Colonic mucosa (tissue), 4 donors: ENCODE measurements around the gene MYH8. TPM values are rescaled to one million over a fixed set of nuclear protein-coding genes. Genes with fewer than 3 reads are reported as not detected.
A peak's percentile ranks its signal among the peaks of the same experiment; 100 is the strongest.

ENCODE experiments used
- DNase-seq: peaks from one replicate; pipeline ENCODE4 v3.0.0-alpha.2; 2020
- H3K27ac ChIP-seq: fragments of 200-600 bp; one replicate; pipeline ENCODE4 v1.8.0; 2021
- H3K27me3 ChIP-seq: fragments of 200-600 bp; one replicate; pipeline ENCODE4 v1.8.0; 2021
- H3K36me3 ChIP-seq: fragments of 200-600 bp; one replicate; pipeline ENCODE4 v1.8.0; 2021
- H3K4me1 ChIP-seq: fragments of 200-600 bp; one replicate; pipeline ENCODE4 v1.8.0; 2021; ENCODE audit warnings: mild to moderate bottlenecking
- H3K4me3 ChIP-seq: fragments of 200-600 bp; one replicate; pipeline ENCODE4 v1.8.0; 2021
- H3K9ac ChIP-seq, 2 donors: one replicate each; pipeline ENCODE4 v1.7.0; 2013; ENCODE audit warnings: control low read depth in 2 of 2, low read depth in 2 of 2, low read length in 2 of 2
- H3K9me3 ChIP-seq: fragments of 200-600 bp; one replicate; pipeline ENCODE4 v1.8.0; 2021
- intact Hi-C: fragments of 100-400 bp; cut with DNase I; formaldehyde crosslinking; loops from one replicate; pipeline ENCODE4 v1.14.1; 2022
- total RNA-seq, 2 donors: library from RNA; stranded (reverse); fragmentation: NEBNext Ultra II Directional in 1 of 2; extraction: Animal tissue kit (Norgen Biotek cat#: 25700) in 1 of 2; gene quantifications; one replicate each; pipeline ENCODE4 v1.2.1, GENCODE V29; 2021
- TF ChIP-seq, protein P1 (sequence below): fragments of 200-600 bp; IDR thresholded peaks from one replicate; pipeline ENCODE4 v1.8.0; 2022; ENCODE audit warnings: antibody characterized with exemption, mild to moderate bottlenecking
- donor health status: healthy.
- donor health status: DM: no; HTN: no; CAD: no.
- donor health status: DM: no; HTN: no; CAD: no.

Gene MYH8
- total RNA-seq, 2 donors from 2014 or later: not detected

DNA sequence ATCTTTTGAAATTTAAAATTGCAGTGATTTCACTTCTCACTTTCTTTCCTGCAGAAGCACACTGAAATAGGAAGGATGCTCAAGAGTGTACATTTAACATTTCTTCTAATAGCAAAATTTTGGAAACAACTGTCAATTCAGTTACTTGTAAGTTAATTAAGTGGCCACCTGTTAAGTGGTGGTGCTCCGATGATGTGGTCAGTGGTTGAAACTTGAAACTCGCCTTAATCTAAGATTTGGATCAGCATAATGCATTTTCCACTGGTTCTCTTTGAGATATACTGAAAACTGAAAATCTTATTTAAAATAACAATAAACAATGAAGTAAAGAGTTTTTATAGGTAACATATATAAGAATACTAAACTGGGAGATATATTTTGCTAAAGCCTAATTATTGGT lies 7.0 kb upstream of the MYH8 start:
- H3K36me3 ChIP-seq: no peaks in the 10 kb centered on the region
- no peaks in the 10 kb centered on the region for H3K4me1 ChIP-seq
- no peak overlapping the region for H3K4me3 ChIP-seq
- no peak overlapping the region for H3K9ac ChIP-seq
- H3K27ac ChIP-seq: no peak overlapping the region
- DNase-seq: no peak
- TF ChIP-seq, protein P1, sequence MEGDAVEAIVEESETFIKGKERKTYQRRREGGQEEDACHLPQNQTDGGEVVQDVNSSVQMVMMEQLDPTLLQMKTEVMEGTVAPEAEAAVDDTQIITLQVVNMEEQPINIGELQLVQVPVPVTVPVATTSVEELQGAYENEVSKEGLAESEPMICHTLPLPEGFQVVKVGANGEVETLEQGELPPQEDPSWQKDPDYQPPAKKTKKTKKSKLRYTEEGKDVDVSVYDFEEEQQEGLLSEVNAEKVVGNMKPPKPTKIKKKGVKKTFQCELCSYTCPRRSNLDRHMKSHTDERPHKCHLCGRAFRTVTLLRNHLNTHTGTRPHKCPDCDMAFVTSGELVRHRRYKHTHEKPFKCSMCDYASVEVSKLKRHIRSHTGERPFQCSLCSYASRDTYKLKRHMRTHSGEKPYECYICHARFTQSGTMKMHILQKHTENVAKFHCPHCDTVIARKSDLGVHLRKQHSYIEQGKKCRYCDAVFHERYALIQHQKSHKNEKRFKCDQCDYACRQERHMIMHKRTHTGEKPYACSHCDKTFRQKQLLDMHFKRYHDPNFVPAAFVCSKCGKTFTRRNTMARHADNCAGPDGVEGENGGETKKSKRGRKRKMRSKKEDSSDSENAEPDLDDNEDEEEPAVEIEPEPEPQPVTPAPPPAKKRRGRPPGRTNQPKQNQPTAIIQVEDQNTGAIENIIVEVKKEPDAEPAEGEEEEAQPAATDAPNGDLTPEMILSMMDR: no peak
- no peaks in the 10 kb centered on the region for H3K27me3 ChIP-seq
- H3K9me3 ChIP-seq: no peaks in the 10 kb centered on the region
- intact Hi-C loops: no loop called here

DNA sequence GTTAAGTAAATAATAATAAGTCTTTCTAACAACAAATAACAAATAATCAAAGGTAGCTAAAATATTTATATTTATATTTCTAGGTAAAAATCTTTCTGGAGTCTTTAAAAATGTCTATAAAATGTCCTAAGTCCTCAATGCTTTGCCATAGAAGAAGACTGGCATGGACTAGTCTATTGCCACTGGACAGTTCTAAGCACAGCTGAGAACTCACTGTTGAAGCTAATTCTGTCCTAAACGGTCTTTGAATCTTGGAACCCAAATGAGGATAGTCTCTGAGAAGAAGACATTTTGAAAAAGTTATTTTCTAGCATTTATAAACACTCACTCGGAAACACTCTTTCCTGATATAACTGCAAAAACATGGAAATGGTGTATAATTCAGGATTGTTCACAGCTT lies 539 bp downstream of the MYH8 start:
- Histone ChIP-seq H3K9me3 (no peaks in the 10 kb centered on the region), H3K27ac (no peak overlapping the region), H3K27me3 (no peaks in the 10 kb centered on the region), H3K9ac (no peak overlapping the region), H3K36me3 (no peaks in the 10 kb centered on the region), H3K4me1 (no peaks in the 10 kb centered on the region), H3K4me3 (no peak overlapping the region)
- intact Hi-C loops: no loop called here
- DNase-seq: no peak
- TF ChIP-seq, protein P1: no peak

DNA sequence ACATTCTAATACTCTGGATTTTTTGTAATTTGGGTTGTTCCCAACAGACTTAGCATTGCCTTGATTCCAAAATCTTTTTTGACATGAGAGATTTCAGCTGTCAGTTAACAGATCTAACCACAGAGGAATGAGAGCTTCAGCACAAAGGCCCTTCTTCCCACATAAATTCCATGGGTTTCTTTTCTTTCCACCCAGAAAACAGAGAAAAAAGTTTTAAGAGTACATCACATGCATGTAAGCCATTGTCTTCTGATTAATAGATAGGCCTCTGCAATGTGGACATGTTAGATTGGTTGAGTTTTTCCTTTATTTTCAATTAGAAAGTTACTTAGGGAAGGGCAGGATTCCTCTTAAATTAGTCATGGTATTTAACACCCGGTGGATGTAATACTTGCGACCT lies 939 bp downstream of the MYH8 start:
- no peak overlapping the region for H3K9ac ChIP-seq
- no peaks in the 10 kb centered on the region for H3K36me3 ChIP-seq
- no peaks in the 10 kb centered on the region for H3K27me3 ChIP-seq
- H3K9me3 ChIP-seq: no peaks in the 10 kb centered on the region
- H3K4me1 ChIP-seq: no peaks in the 10 kb centered on the region
- intact Hi-C loops: no loop called here
- DNase-seq: no peak
- TF ChIP-seq, protein P1: no peak
- no peak overlapping the region for H3K27ac ChIP-seq
- H3K4me3 ChIP-seq: no peak overlapping the region

DNA sequence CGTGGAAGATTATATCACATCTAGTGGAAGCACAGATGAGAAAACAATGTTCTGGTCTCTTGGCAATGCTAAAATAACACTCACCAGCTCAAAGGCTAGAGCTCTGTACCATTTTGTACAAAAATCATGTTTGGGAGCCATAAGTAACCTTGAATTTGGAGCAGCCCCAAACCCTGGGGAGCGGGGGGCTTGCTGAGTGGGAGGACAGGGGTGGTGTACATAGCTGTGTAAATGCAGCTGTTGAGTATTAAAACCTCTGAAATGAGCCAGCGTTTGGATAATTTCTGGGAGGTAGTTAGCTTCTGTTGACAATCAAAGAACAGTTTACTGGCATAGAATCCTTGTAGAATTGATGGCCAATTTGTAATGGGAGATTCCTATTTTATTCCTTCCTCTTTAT lies 4.3 kb downstream of the MYH8 start:
- DNase-seq: no peak
- TF ChIP-seq, protein P1: no peak
- Histone ChIP-seq H3K9ac (no peak overlapping the region), H3K27me3 (no peaks in the 10 kb centered on the region), H3K9me3 (no peaks in the 10 kb centered on the region), H3K4me3 (no peak overlapping the region), H3K4me1 (no peaks in the 10 kb centered on the region), H3K36me3 (no peaks in the 10 kb centered on the region), H3K27ac (no peak overlapping the region)
- intact Hi-C loops: no loop called here

DNA sequence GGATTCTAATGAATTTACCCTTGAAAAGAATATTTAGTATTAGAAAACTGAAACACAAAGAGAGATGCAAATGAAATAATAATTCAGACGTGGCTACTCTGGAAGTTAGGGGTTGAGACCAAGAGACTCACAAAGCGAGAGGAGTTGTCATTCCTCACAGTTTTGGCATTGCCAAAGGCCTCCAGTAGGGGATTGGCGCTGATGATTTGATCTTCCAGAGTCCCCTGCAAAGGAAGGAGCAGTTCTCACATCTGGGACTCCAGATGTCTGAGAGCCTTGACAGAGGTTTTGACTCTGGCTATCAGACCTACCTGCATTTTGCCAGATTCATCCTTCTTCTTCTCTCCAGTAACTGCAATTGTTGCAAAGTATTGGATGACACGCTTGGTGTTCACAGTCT lies 6.6 kb downstream of the MYH8 start:
- intact Hi-C loops: no loop called here
- no peak for DNase-seq
- Histone ChIP-seq H3K36me3 (no peaks in the 10 kb centered on the region), H3K27me3 (no peaks in the 10 kb centered on the region), H3K4me3 (no peak overlapping the region), H3K4me1 (no peaks in the 10 kb centered on the region), H3K9ac (no peak overlapping the region), H3K27ac (no peak overlapping the region), H3K9me3 (no peaks in the 10 kb centered on the region)
- TF ChIP-seq, protein P1: no peak

DNA sequence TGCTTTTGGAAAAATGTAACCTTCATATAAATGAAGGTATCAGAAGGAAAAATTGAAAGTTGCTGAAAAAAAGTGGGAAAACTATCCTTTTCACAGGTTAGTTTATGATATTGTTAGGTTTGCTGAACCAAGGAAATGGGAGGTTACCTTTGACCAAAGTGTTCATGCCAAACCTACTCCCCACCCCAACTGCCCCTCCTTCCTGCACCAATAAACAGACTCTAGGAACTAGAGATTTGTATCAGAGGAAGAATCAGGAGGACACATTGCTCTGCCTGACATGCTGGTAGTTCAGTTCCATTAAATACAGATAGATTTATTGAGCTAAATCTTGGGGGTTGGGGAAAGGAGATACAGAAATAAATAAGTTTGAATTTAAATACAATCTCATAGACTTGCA lies 18.2 kb downstream of the MYH8 start:
- peak; percentile 58 for DNase-seq
- H3K27me3 ChIP-seq: no peaks in the 10 kb centered on the region
- no peaks in the 10 kb centered on the region for H3K4me1 ChIP-seq
- intact Hi-C loops: no loop called here
- TF ChIP-seq, protein P1: no peak
- no peak overlapping the region for H3K27ac ChIP-seq
- H3K9ac ChIP-seq: no peak overlapping the region
- no peaks in the 10 kb centered on the region for H3K36me3 ChIP-seq
- H3K9me3 ChIP-seq: no peaks in the 10 kb centered on the region
- H3K4me3 ChIP-seq: no peak overlapping the region
